Skeletal muscle tissue (tissue), 4 donors: Measurements from ENCODE around the gene PARVB. TPM values are rescaled to one million over a fixed set of nuclear protein-coding genes. Genes with fewer than 3 reads are reported as not detected.
"Not testable (repeated sequence)": the region's sequence is repeated elsewhere in the genome, so short reads cannot be mapped to it uniquely, and the experiment has no call there.

Source experiments
- H3K27ac ChIP-seq: one replicate; pipeline ENCODE4 v1.7.0; 2013; ENCODE audit warnings: mild to moderate bottlenecking, low read depth, low read length, inconsistent platforms
- H3K27me3 ChIP-seq, 3 donors: one replicate each; pipeline ENCODE4 v1.7.0; 2013; ENCODE audit warnings: low read length in 3 of 3; ENCODE audit not compliant: control insufficient read depth in 3 of 3, insufficient read depth in 3 of 3
- H3K36me3 ChIP-seq, 3 donors: one replicate each; pipeline ENCODE4 v1.7.0; 2013; ENCODE audit warnings: low read length in 3 of 3; ENCODE audit not compliant: control insufficient read depth in 3 of 3, insufficient read depth in 3 of 3
- H3K4me1 ChIP-seq, 3 donors: one replicate each; pipeline ENCODE4 v1.7.0; 2013; ENCODE audit warnings: low read length in 3 of 3, mild to moderate bottlenecking in 3 of 3; ENCODE audit not compliant: control insufficient read depth in 3 of 3, insufficient read depth in 3 of 3
- H3K4me3 ChIP-seq, 3 donors: one replicate each; pipeline ENCODE4 v1.7.0; 2013; ENCODE audit warnings: low read length in 3 of 3
- H3K9ac ChIP-seq, 3 donors: one replicate each; pipeline ENCODE4 v1.7.0; 2013; ENCODE audit warnings: low read length in 3 of 3, mild to moderate bottlenecking in 3 of 3, moderate library complexity in 2 of 3, low read depth in 1 of 3
- H3K9me3 ChIP-seq, 3 donors: one replicate each; pipeline ENCODE4 v1.7.0; 2013; ENCODE audit warnings: low read length in 3 of 3; ENCODE audit not compliant: control insufficient read depth in 3 of 3
- total RNA-seq: library from RNA; depleted of rRNA; stranded (reverse); fragments of >200 nt; gene quantifications from one replicate; pipeline ENCODE4 v1.2.3, GENCODE V29; 2014
- donor health status: Osteomylitis.

PARVB gene
- total RNA-seq, 1 donor from 2014 or later = 11.0 TPM

DNA sequence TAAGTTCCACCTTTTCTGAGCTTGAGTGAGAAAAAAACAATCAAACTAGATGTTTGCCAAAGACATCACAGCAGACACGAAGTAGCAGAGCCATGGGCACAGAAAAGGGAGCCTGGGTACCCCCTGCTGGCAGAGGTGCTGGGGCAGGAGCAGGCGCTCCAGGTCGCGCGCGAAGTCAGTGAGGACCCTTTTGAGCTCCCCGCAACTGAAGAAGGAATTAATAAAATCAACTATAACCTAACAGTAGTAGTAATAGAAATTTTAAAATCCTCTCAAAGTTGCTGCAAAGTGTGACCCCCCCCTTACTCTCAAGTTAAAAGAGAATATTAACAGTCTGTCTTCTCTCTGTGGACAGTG lies 20.0 kb upstream of the PARVB start:
- Histone ChIP-seq H3K36me3 (peaks cover 0 to 5% (median 2%) of the 10 kb centered on the region in 3 donors), H3K4me3 (no peak overlapping the region), H3K27ac (no peak overlapping the region), H3K9ac (no peak overlapping the region), H3K9me3 (no peaks in the 10 kb centered on the region), H3K27me3 (no peaks in the 10 kb centered on the region), H3K4me1 (peaks cover 0 to 12% (median 11%) of the 10 kb centered on the region in 3 donors)

DNA sequence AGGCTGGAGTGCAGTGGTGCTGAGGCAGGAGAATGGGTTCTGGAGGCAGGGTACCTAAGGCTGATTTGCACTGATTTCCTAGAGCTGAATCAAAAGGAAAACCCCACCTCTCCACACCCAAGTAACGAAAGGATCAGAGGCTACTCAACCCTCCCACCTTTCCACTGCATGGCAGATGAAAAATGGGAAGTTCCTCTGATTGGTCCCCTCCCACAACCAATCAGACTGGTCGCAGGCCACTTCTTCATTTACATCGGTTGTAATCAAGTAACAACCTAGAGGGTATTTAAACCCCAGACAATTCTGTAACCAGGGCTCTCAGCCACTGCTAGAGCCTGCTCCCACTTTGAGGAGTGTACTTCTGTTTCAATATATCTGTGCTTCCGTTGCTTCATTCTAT lies 18.6 kb upstream of the PARVB start:
- Histone ChIP-seq H3K27me3 (no peaks in the 10 kb centered on the region), H3K9me3 (no peaks in the 10 kb centered on the region), H3K36me3 (no peaks in the 10 kb centered on the region), H3K4me1 (peaks cover 0 to 7% (median 3%) of the 10 kb centered on the region in 3 donors), H3K27ac (no peak overlapping the region), H3K9ac (no peak overlapping the region), H3K4me3 (no peak overlapping the region)

DNA sequence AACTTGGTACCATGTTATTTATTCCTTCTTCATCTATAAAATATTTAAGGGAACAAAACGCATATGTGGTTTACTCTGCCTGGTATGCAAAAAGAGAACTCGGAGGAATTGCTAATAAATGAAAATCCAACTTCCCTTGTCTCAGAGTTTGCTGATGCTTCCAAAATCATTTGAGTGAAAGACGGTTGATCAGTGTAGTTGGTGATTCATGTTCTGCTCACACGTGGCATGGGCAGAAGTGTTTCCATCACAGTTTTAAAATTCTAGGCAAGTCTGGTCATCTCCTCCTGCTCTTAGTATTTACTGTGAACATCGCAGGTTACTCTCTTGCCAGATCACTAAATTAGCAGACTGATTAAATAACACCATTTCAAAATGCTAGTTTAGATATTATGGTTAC lies 11.9 kb upstream of the PARVB start:
- Histone ChIP-seq H3K27me3 (no peaks in the 10 kb centered on the region), H3K4me1 (no peaks in the 10 kb centered on the region), H3K27ac (no peak overlapping the region)

DNA sequence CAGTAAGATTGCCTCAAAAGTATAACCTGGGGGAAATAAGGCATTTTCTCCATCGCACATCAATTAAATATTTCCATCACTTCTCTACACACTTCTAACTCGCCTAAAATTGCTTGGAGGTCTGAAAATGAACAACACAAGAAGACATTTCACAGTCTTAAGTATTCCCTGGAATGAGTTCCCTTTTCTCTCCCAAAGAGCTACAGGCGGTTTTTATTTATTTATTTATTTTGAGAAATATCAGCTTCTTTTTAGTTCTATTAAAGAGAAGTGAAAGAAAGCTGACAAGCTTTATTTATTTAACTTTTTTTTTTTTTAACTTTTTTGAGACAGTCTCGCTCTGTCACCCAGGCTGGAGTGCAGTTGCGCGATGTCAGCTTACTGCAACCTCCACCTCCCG lies 11.5 kb upstream of the PARVB start:
- no peaks in the 10 kb centered on the region for H3K36me3 ChIP-seq
- H3K9ac ChIP-seq = no peak overlapping the region
- no peaks in the 10 kb centered on the region for H3K9me3 ChIP-seq
- no peaks in the 10 kb centered on the region for H3K27me3 ChIP-seq
- no peak overlapping the region for H3K4me3 ChIP-seq
- no peaks in the 10 kb centered on the region for H3K4me1 ChIP-seq
- H3K27ac ChIP-seq = no peak overlapping the region

More for the DNA sequence above, 11.9 kb upstream of the PARVB start:
- H3K36me3 ChIP-seq = no peaks in the 10 kb centered on the region
- no peak overlapping the region for H3K4me3 ChIP-seq
- H3K9me3 ChIP-seq = no peaks in the 10 kb centered on the region
- H3K9ac ChIP-seq = no peak overlapping the region

DNA sequence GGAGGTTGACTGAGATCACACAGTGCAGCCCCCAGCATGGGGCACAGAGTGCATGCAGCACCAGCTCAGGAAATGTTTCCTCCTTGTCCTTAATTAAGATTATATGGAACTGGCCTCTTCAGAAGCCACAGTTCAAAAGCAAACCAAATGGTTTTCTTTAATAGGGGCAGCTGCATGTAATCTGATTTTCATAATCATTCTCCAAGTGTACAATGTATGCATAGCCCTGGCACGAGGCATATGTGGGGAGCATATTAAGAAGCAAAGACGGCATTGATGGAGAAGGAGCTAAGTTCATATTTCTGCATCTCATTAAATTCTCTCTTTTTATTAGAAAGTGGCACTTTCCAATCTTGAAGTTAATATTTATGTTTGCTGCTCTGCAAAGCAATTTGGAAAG lies 9.9 kb upstream of the PARVB start:
- Histone ChIP-seq H3K4me1 (peaks cover under 1 to 1% (median under 1%) of the 10 kb centered on the region in 3 donors), H3K27ac (no peak overlapping the region), H3K9me3 (no peaks in the 10 kb centered on the region), H3K4me3 (no peak overlapping the region), H3K36me3 (no peaks in the 10 kb centered on the region), H3K27me3 (no peaks in the 10 kb centered on the region), H3K9ac (no peak overlapping the region)

DNA sequence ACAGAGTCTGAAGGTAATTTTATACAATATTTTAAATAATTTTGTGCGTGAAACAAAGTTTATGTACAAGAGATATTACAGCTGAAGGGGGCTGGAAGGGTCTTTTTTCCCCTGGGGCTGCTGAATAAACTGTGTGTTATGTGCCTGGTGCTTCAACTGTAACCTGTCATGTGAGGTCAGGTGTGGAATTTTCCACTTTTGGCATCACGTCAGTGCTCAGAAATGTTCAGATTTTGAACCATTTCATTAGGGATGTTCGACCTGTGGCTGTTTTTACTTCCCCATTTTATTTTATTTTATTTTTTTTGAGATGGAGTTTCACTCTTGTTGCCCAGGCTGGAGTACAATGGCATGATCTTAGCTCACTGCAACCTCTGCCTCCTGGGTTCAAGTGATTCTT lies 7.5 kb upstream of the PARVB start:
- not testable (repeated sequence) for H3K27me3 ChIP-seq, H3K9ac ChIP-seq, H3K36me3 ChIP-seq, H3K4me3 ChIP-seq, H3K9me3 ChIP-seq, H3K27ac ChIP-seq
- peaks cover 17 to 20% (median 18%) of the 10 kb centered on the region in 3 donors for H3K4me1 ChIP-seq

DNA sequence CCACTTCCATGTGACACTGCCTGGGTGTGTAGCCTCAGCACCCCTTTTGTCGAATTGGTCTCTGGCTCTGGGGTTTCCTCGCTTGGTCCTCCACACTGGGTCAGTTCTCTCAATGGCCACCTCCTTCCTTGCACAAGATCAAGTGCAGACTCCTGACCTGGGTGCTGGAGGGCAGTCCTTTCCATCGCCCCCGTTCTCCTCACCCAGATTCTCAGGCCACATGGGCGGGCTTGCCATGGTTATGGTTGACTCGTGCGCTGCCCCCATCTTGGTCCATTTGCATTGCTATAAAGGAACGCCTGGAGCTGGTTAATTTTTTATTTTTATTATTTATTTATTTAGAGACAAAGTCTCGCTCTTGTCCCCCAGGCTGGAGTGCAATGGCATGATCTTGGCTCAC lies 5.5 kb upstream of the PARVB start:
- no peaks in the 10 kb centered on the region for H3K36me3 ChIP-seq
- peaks cover 30 to 36% (median 34%) of the 10 kb centered on the region in 3 donors for H3K4me1 ChIP-seq
- no peaks in the 10 kb centered on the region for H3K27me3 ChIP-seq
- H3K4me3 ChIP-seq = no peak overlapping the region
- H3K27ac ChIP-seq = no peak overlapping the region
- no peaks in the 10 kb centered on the region for H3K9me3 ChIP-seq
- H3K9ac ChIP-seq = no peak overlapping the region

DNA sequence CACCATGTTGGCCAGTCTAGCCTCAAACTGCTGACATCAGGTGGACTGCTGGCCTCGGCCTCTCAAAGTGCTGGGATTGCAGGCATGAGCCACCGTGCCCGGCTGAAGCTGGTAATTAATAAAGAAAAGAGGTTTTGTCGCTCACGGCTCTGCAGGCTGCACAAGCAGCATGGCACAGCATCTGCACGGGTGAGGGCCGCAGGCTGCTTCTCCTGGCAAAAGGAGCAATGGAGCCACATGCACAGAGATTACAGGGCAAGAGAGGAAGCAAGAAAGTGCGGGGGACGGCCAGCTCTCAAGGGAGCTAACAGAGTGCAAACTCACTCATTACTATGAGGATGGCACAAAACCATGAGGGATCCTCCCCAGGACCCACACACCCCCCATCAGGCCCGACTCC lies 4.7 kb upstream of the PARVB start:
- peaks cover 32 to 38% (median 38%) of the 10 kb centered on the region in 3 donors for H3K4me1 ChIP-seq
- no peak overlapping the region for H3K4me3 ChIP-seq
- no peaks in the 10 kb centered on the region for H3K9me3 ChIP-seq
- no peaks in the 10 kb centered on the region for H3K36me3 ChIP-seq
- no peaks in the 10 kb centered on the region for H3K27me3 ChIP-seq
- no peak overlapping the region for H3K27ac ChIP-seq
- peak overlapping the region in 1 of 3 donors; percentile 8 for H3K9ac ChIP-seq

DNA sequence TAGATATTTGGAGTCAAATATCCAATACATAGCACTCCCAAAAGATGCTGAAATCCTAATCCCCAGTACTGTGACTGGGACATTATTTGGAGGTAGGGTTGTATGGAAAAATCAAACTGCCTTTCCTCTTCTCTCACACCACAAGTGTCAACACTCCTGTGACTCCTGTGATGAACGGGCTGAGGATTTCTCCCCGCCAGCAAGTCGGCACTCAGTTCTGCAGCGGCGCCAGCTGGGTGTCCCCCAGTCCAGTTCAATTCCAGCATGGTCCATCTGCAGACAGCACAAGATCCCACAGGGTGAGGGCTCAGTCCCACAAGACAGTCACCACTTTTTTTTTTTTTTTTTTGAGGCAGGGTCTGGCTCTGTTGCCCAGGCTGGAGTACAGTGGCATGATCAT lies 4.3 kb upstream of the PARVB start:
- no peaks in the 10 kb centered on the region for H3K9me3 ChIP-seq
- H3K9ac ChIP-seq = peak overlapping the region in 1 of 3 donors; percentile 8
- H3K27ac ChIP-seq = no peak overlapping the region
- H3K4me3 ChIP-seq = no peak overlapping the region
- no peaks in the 10 kb centered on the region for H3K36me3 ChIP-seq
- H3K27me3 ChIP-seq = no peaks in the 10 kb centered on the region
- H3K4me1 ChIP-seq = peaks cover 35 to 40% (median 38%) of the 10 kb centered on the region in 3 donors

DNA sequence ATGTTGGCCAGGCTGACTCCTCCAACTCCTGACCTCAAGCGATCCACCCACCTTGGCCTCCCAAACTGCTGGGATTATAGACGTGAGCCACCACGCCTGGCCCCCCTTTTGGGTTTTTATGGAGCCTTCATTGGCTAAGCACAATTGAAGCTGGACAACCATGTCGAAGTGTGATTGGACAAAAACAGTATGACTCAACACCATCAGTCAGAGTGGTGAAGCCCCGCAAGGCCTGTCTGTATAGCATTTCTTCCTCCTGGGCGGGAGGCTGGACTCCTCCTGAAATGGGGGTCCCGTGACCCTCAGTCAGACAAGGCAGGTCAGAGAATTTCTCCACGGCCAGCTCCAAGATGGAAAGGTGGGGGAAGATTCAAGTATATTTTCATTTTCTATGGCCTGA lies 3.1 kb upstream of the PARVB start:
- Histone ChIP-seq H3K27me3 (no peaks in the 10 kb centered on the region), H3K9me3 (no peaks in the 10 kb centered on the region), H3K27ac (no peak overlapping the region), H3K4me1 (peaks cover 46 to 51% (median 49%) of the 10 kb centered on the region in 3 donors), H3K9ac (peak overlapping the region in 1 of 3 donors; percentile 45), H3K36me3 (no peaks in the 10 kb centered on the region), H3K4me3 (no peak overlapping the region)
